ENCODE data around the gene MYBPH. TPM values are rescaled to one million over a fixed set of nuclear protein-coding genes. Genes with fewer than 3 reads are reported as not detected.

MYBPH gene
- total RNA-seq, 4 donors from 2014 or later: not detected

DNA sequence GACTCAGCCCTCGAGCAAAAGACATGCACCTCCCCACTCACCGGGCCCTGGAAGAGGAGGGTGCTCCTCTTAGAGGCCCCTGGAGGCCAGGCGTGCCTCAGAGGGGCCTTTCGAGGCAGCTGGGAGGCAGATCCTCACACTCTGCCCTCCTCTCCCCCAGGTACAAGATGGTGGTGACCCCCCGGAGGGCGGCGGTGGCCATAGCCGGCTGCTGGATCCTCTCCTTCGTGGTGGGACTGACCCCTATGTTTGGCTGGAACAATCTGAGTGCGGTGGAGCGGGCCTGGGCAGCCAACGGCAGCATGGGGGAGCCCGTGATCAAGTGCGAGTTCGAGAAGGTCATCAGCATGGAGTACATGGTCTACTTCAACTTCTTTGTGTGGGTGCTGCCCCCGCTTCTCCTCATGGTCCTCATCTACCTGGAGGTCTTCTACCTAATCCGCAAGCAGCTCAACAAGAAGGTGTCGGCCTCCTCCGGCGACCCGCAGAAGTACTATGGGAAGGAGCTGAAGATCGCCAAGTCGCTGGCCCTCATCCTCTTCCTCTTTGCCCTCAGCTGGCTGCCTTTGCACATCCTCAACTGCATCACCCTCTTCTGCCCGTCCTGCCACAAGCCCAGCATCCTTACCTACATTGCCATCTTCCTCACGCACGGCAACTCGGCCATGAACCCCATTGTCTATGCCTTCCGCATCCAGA is 10.4 kb downstream of the MYBPH start:
- TF ChIP-seq, protein P1, sequence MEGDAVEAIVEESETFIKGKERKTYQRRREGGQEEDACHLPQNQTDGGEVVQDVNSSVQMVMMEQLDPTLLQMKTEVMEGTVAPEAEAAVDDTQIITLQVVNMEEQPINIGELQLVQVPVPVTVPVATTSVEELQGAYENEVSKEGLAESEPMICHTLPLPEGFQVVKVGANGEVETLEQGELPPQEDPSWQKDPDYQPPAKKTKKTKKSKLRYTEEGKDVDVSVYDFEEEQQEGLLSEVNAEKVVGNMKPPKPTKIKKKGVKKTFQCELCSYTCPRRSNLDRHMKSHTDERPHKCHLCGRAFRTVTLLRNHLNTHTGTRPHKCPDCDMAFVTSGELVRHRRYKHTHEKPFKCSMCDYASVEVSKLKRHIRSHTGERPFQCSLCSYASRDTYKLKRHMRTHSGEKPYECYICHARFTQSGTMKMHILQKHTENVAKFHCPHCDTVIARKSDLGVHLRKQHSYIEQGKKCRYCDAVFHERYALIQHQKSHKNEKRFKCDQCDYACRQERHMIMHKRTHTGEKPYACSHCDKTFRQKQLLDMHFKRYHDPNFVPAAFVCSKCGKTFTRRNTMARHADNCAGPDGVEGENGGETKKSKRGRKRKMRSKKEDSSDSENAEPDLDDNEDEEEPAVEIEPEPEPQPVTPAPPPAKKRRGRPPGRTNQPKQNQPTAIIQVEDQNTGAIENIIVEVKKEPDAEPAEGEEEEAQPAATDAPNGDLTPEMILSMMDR (IDR thresholded peaks at IDR 0.05; ENCODE audit: low read depth): no peak

DNA sequence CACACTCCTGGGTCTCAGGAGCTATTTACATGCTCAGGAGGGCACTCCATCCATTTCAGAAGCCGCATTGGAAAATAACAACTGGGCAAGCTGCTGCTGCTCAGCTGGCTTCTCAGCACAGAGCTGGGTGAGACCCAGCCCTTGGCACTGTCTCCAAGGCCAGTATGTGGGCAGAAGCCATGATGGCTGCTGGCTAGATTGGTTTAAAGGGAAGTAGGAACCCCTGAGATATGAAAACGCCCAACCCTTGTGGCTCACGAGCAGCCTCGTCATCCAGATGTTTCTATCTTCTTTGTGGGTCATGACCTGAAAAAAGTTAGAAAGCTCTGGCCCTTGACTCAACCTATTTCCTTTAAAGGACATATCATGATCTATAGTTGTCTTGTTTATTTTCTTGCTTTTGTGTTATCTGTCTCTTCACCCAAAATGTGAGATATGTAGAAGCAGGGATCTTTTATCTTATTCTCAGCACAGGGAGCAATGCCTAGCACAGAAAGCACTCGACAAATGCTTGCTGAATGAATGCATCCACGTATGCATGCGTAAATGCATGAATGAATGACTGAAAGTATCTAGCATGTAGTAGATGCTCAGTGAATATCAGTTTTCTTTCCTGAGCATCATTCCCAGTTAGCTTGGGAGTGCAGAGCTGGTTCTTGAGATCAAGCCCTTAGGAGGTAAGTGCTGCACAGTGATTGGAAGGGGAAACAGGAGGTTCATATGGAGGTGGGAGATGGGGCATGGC is 11.6 kb downstream of the MYBPH start:
- TF ChIP-seq, protein P1 (IDR thresholded peaks at IDR 0.05; ENCODE audit: low read depth): no peak

DNA sequence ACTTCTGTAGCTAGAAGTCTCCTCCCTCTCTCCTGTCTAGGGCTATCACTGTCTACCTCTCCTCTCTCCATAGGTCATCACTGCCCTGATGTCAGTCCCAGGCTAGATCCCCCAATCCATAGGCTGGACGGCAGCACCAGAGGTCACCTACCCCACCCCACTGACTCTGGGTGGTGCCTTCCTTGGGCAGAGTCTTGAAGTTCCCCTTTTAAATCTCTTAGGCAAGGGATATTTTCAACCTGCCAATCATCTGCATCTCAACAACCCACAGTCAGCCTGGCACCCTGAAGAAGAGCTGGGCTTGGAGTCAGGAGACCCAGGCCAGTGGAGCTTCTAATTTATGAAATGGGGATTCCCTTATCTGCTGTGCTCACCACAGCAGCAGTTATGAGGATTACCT is 13.2 kb downstream of the MYBPH start:
- TF ChIP-seq, protein P1 (IDR thresholded peaks at IDR 0.05; ENCODE audit: low read depth): no peak

DNA sequence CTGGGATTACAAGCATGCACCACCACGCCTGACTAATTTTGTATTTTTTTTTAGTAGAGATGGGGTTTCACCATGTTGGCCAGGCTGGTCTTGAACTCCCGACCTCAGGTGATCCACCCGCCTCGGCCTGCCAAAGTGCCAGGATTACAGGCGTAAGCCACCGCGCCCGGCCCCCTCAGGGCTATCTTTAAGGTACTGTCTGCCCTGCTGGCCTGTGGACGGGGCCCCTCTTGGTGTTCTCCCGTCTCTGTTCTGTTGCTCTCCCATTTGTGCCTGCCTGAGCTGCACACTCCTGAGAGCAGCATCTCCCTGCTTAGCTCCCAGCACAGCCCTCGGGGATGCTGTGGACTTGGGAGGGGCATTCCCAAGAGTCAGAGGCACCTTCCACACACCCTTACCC is 13.9 kb downstream of the MYBPH start:
- TF ChIP-seq, protein P1 (IDR thresholded peaks at IDR 0.05; ENCODE audit: low read depth): no peak

DNA sequence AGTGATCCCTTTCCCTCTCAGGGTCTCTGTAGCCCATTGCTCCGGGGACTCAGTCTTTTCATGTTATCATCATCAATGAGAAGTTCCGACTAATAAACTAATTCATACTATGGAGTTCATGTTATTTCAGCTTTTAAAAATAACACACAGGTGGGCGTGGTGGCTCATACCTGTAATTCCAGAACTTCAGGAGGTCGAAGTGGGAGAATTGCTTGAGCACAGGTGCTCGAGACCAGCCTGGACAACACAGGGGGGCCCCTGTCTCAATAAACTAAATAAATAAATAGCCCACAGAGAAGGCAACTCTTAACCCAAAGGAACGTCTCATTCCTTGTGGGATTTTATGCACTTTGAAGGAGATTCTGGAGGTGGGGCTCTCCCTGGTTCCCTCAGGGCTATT is 14.5 kb downstream of the MYBPH start:
- TF ChIP-seq, protein P1 (IDR thresholded peaks at IDR 0.05; ENCODE audit: low read depth): no peak

DNA sequence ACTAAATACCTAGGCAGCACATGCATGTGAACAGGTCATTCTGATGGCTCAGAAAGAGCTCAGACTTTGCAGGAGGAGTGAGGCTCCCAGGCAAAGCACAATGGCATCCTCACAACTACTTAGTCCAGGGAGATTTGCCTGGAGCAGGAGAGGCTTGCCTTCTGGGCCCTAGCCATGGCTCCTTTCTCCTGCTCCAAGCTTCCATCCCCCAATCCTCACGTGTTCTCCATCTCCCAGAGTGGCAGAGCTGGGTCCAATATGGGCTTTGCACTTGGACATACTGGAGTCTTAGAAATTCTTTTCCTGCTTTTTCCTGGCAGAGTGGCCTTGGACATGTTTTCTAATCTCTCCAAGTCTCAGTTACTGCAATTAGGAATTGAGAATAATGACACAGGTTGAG is 15.8 kb downstream of the MYBPH start:
- TF ChIP-seq, protein P1 (IDR thresholded peaks at IDR 0.05; ENCODE audit: low read depth): no peak

DNA sequence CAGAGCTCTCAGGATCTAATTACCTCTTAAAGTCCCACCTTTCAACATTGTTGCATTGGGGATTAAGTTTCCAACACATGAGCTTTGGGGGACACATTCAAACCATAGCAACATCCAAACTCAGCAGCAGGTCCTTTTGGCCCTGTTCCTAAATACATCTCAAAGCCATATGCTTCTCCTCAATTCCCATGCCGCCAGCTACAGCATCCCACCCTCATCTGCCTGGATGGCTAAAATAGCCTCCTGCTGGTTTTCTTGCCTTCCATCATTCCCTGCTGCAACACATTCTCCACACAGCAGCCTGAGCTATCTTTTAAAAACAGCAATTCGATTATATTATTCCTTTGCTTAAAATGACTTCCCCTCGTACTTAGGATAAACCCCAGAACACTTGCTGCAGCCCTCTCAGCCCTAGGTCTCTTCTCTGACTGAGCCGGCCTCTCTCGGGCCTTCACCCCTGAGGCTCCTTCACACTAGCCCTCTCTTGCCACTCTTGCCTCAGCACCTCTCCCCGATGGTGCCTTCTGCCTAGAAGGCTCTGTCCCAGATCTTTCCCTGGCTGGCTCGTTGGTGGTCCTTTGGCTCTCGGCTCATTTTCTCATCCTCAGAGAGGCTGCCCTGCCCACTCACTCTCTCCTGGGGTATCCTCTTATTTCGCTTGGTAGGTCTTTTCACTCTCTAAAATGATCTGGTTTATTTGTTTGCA is 16.5 kb downstream of the MYBPH start:
- TF ChIP-seq, protein P1 (IDR thresholded peaks at IDR 0.05; ENCODE audit: low read depth): no peak

Data from subcutaneous adipose tissue (tissue), 4 donors.